OCI-LY1 (cell line): ENCODE data around the gene COL18A1.

Experiments
- H2AFZ ChIP-seq: fragments of 200-600 bp; sonication (generic), shearing (Covaris generic); 2 replicates; pipeline ENCODE4 v1.6.0; 2014; ENCODE audit warnings: antibody characterized with exemption, mild to moderate bottlenecking, low read length
- H3F3A ChIP-seq: fragments of 200-600 bp; sonication (generic), shearing (Covaris generic); 2 replicates; pipeline ENCODE4 v1.6.0; 2014; ENCODE audit warnings: mild to moderate bottlenecking, antibody characterized with exemption, low read length, moderate library complexity; ENCODE audit not compliant: insufficient read depth
- H3K27ac ChIP-seq: fragments of 200-600 bp; sonication (generic); 2 replicates; pipeline ENCODE4 v1.5.1; 2014; ENCODE audit warnings: low read length, mixed run types, mild to moderate bottlenecking, low read depth; ENCODE audit not compliant: poor library complexity, severe bottlenecking
- H3K27me3 ChIP-seq: fragments of 200-600 bp; sonication (generic); 2 replicates; pipeline ENCODE4 v1.6.0; 2014; ENCODE audit warnings: antibody characterized with exemption, mild to moderate bottlenecking, low read length, moderate library complexity; ENCODE audit not compliant: insufficient read depth
- H3K36me3 ChIP-seq: fragments of 200-600 bp; sonication (generic); 2 replicates; pipeline ENCODE4 v1.6.1; 2014; ENCODE audit warnings: mild to moderate bottlenecking, antibody characterized with exemption, low read length, moderate library complexity, mixed read lengths; ENCODE audit not compliant: insufficient read depth
- H3K4me1 ChIP-seq: fragments of 200-600 bp; sonication (generic); 2 replicates; pipeline ENCODE4 v1.5.1; 2014; ENCODE audit warnings: mild to moderate bottlenecking, low read length, moderate library complexity; ENCODE audit not compliant: insufficient read depth, severe bottlenecking
- H3K4me2 ChIP-seq: fragments of 200-600 bp; sonication (generic), shearing (Covaris generic); 2 replicates; pipeline ENCODE4 v1.6.1; 2014; ENCODE audit warnings: low read length
- H3K4me3 ChIP-seq: fragments of 200-600 bp; sonication (generic); 2 replicates; pipeline ENCODE4 v1.5.1; 2014; ENCODE audit warnings: low read length, low read depth, mild to moderate bottlenecking, mixed read lengths; ENCODE audit not compliant: poor library complexity, severe bottlenecking
- H3K79me2 ChIP-seq: fragments of 200-600 bp; shearing (Covaris generic); 2 replicates; pipeline ENCODE4 v1.6.1; 2016; ENCODE audit warnings: mixed run types, low read length, mixed read lengths; ENCODE audit not compliant: insufficient read depth
- H3K9ac ChIP-seq: fragments of 200-600 bp; sonication (generic), shearing (Covaris generic); 2 replicates; pipeline ENCODE4 v1.6.1; 2014; ENCODE audit warnings: mild to moderate bottlenecking, low read length, mixed read lengths
- H3K9me2 ChIP-seq: fragments of 200-600 bp; sonication (generic), shearing (Covaris generic); 2 replicates; pipeline ENCODE4 v1.6.1; 2014; ENCODE audit warnings: low read depth, mild to moderate bottlenecking, low read length, mixed read lengths
- H3K9me3 ChIP-seq: fragments of 200-600 bp; shearing (Covaris generic); 2 replicates; pipeline ENCODE4 v1.6.1; 2014; ENCODE audit warnings: low read length, mixed read lengths
- H4K20me1 ChIP-seq: fragments of 200-600 bp; sonication (generic), shearing (Covaris generic); 2 replicates; pipeline ENCODE4 v1.6.0; 2016; ENCODE audit warnings: mild to moderate bottlenecking, low read length; ENCODE audit not compliant: insufficient read depth
- EZH2 ChIP-seq: fragments of 200-600 bp; sonication (generic), shearing (Covaris generic); IDR thresholded peaks from 2 replicates; pipeline ENCODE4 v1.8.0; 2017; ENCODE audit warnings: borderline replicate concordance, mixed run types, mild to moderate bottlenecking, antibody characterized with exemption, low read length, moderate library complexity, mixed read lengths
- TF ChIP-seq, protein P1 (sequence below): fragments of 200-600 bp; sonication (generic), shearing (Covaris generic); IDR thresholded peaks from 2 replicates; pipeline ENCODE4 v1.5.1; 2017; ENCODE audit warnings: mild to moderate bottlenecking, antibody characterized with exemption, low read length, moderate library complexity, mixed read lengths

Gene COL18A1

GRCh38 chr21:45447821-45448220 lies 42.9 kb downstream of the COL18A1 start:
- H4K20me1 ChIP-seq, result no peaks in the 10 kb centered on the region
- no peaks in the 10 kb centered on the region for H3K27me3 ChIP-seq
- H2AFZ ChIP-seq, result no peak overlapping the region

GRCh38 chr21:45448283-45448809 lies 43.4 kb downstream of the COL18A1 start:
- no peaks in the 10 kb centered on the region for H4K20me1 ChIP-seq
- no peaks in the 10 kb centered on the region for H3K36me3 ChIP-seq

More at GRCh38 chr21:45447821-45448220, 42.9 kb downstream of the COL18A1 start:
- H3K4me2 ChIP-seq, result no peak overlapping the region
- H3K79me2 ChIP-seq, result no peaks in the 10 kb centered on the region
- H3K9me3 ChIP-seq, result no peaks in the 10 kb centered on the region
- H3K9me2 ChIP-seq, result no peaks in the 10 kb centered on the region
- no peaks in the 10 kb centered on the region for H3K4me1 ChIP-seq
- no peak overlapping the region for H3K9ac ChIP-seq
- no peaks in the 10 kb centered on the region for H3K36me3 ChIP-seq
- TF ChIP-seq, protein P1, sequence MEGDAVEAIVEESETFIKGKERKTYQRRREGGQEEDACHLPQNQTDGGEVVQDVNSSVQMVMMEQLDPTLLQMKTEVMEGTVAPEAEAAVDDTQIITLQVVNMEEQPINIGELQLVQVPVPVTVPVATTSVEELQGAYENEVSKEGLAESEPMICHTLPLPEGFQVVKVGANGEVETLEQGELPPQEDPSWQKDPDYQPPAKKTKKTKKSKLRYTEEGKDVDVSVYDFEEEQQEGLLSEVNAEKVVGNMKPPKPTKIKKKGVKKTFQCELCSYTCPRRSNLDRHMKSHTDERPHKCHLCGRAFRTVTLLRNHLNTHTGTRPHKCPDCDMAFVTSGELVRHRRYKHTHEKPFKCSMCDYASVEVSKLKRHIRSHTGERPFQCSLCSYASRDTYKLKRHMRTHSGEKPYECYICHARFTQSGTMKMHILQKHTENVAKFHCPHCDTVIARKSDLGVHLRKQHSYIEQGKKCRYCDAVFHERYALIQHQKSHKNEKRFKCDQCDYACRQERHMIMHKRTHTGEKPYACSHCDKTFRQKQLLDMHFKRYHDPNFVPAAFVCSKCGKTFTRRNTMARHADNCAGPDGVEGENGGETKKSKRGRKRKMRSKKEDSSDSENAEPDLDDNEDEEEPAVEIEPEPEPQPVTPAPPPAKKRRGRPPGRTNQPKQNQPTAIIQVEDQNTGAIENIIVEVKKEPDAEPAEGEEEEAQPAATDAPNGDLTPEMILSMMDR, result no peak
- TF ChIP-seq EZH2, result no peak
- no peak overlapping the region for H3K4me3 ChIP-seq
- no peak overlapping the region for H3K27ac ChIP-seq
- H3F3A ChIP-seq, result peaks cover 5% of the 10 kb centered on the region; the same call in 1 of the 2 replicates

GRCh38 chr21:45448810-45449657 lies 44.1 kb downstream of the COL18A1 start:
- no peaks in the 10 kb centered on the region for H3K4me1 ChIP-seq
- H3K36me3 ChIP-seq, result no peaks in the 10 kb centered on the region
- peaks cover 8% of the 10 kb centered on the region; the same call in 1 of the 2 replicates for H3F3A ChIP-seq
- no peak overlapping the region for H3K27ac ChIP-seq
- H2AFZ ChIP-seq, result no peak overlapping the region
- no peaks in the 10 kb centered on the region for H3K79me2 ChIP-seq
- H4K20me1 ChIP-seq, result no peaks in the 10 kb centered on the region
- no peak overlapping the region for H3K4me3 ChIP-seq
- no peaks in the 10 kb centered on the region for H3K9me3 ChIP-seq
- TF ChIP-seq EZH2, result no peak
- TF ChIP-seq, protein P1, result no peak
- H3K9me2 ChIP-seq, result no peaks in the 10 kb centered on the region
- no peak overlapping the region for H3K9ac ChIP-seq
- no peaks in the 10 kb centered on the region for H3K27me3 ChIP-seq
- H3K4me2 ChIP-seq, result no peak overlapping the region

More at GRCh38 chr21:45448283-45448809, 43.4 kb downstream of the COL18A1 start:
- Histone ChIP-seq H3K79me2 (no peaks in the 10 kb centered on the region), H3K27ac (no peak overlapping the region), H3F3A (peaks cover 8% of the 10 kb centered on the region; the same call in 1 of the 2 replicates), H3K9me2 (no peaks in the 10 kb centered on the region), H3K4me3 (no peak overlapping the region), H3K9me3 (no peaks in the 10 kb centered on the region), H3K9ac (no peak overlapping the region), H3K4me1 (no peaks in the 10 kb centered on the region), H3K27me3 (no peaks in the 10 kb centered on the region), H3K4me2 (no peak overlapping the region), H2AFZ (no peak overlapping the region)
- TF ChIP-seq EZH2, result no peak
- TF ChIP-seq, protein P1, result no peak
